Ascending aorta (tissue), 2 donors: ENCODE data around the gene ZNRF3. TPM values are rescaled to one million over a fixed set of nuclear protein-coding genes. Genes with fewer than 3 reads are reported as not detected.
"Not testable (repeated sequence)": the region's sequence is repeated elsewhere in the genome, so short reads cannot be mapped to it uniquely, and the experiment has no call there.

Experiments
- DNase-seq, 2 donors: peaks; one replicate each; pipeline ENCODE4 v3.0.0-alpha.2; 2019; ENCODE audit warnings: low spot score in 2 of 2
- H3K27ac ChIP-seq, 2 donors: fragments of 200-600 bp; sonication (generic); one replicate each; pipeline ENCODE4 v1.5.1; 2016 to 2017; ENCODE audit warnings: mild to moderate bottlenecking in 1 of 2
- H3K27me3 ChIP-seq: fragments of 200-600 bp; sonication (generic); one replicate; pipeline ENCODE4 v1.5.1; 2017
- H3K36me3 ChIP-seq, 2 donors: fragments of 200-600 bp; sonication (generic); one replicate each; pipeline ENCODE4 v1.5.1; 2016
- H3K4me1 ChIP-seq, 2 donors: fragments of 200-600 bp; sonication (generic); one replicate each; pipeline ENCODE4 v1.5.1; 2016 to 2017; ENCODE audit warnings: mild to moderate bottlenecking in 1 of 2
- H3K4me3 ChIP-seq, 2 donors: fragments of 200-600 bp; sonication (generic); one replicate each; pipeline ENCODE4 v1.5.1; 2016 to 2017; ENCODE audit warnings: mild to moderate bottlenecking in 1 of 2
- H3K9me3 ChIP-seq, 2 donors: fragments of 200-600 bp; sonication (generic); one replicate each; pipeline ENCODE4 v1.5.1; 2016
- CTCF ChIP-seq, 3 experiments: fragments of 200-600 bp in 2 of 3; fragments of 450-650 bp in 1 of 3; sonication (generic) in 2 of 3; IDR thresholded peaks; one replicate each; pipeline ENCODE4 v1.5.1; 2016 to 2019; ENCODE audit warnings: antibody characterized with exemption in 3 of 3, mild to moderate bottlenecking in 1 of 3, moderate library complexity in 1 of 3
- intact Hi-C: fragments of 100-400 bp; cut with DNase I; formaldehyde crosslinking; loops from one replicate; pipeline ENCODE4 v1.15.1; 2023
- total RNA-seq: library from RNA; depleted of rRNA; stranded (reverse); fragments of >200 nt; gene quantifications from one replicate; pipeline ENCODE4 v1.1.0, GENCODE V29; 2016

The ZNRF3 gene
- total RNA-seq, 1 donor from 2014 or later = 49.1 TPM

GRCh38 chr22:28864878-28865596 lies 18.3 kb upstream of the ZNRF3 start:
- Histone ChIP-seq H3K4me3 (no peak overlapping the region), H3K27me3 (no peaks in the 10 kb centered on the region), H3K4me1 (no peaks in the 10 kb centered on the region), H3K9me3 (no peaks in the 10 kb centered on the region), H3K36me3 (no peaks in the 10 kb centered on the region), H3K27ac (no peak overlapping the region)
- intact Hi-C loops = no loop called here
- TF ChIP-seq CTCF (IDR thresholded peaks at IDR 0.05) = no peak
- DNase-seq = no peak

GRCh38 chr22:28867191-28867590 lies 16.2 kb upstream of the ZNRF3 start:
- no peak for TF ChIP-seq CTCF (IDR thresholded peaks at IDR 0.05)
- H3K27me3 ChIP-seq = no peaks in the 10 kb centered on the region
- no peaks in the 10 kb centered on the region for H3K9me3 ChIP-seq
- H3K27ac ChIP-seq = no peak overlapping the region
- DNase-seq = no peak
- no peaks in the 10 kb centered on the region for H3K4me1 ChIP-seq
- no peak overlapping the region for H3K4me3 ChIP-seq
- intact Hi-C loops = no loop called here
- no peaks in the 10 kb centered on the region for H3K36me3 ChIP-seq

GRCh38 chr22:28868389-28868788 lies 15.0 kb upstream of the ZNRF3 start:
- H3K4me3 ChIP-seq, H3K4me1 ChIP-seq, H3K27ac ChIP-seq, H3K9me3 ChIP-seq, H3K36me3 ChIP-seq, DNase-seq, H3K27me3 ChIP-seq, intact Hi-C loops: not testable (repeated sequence)

GRCh38 chr22:28869736-28870135 lies 13.6 kb upstream of the ZNRF3 start:
- TF ChIP-seq CTCF (IDR thresholded peaks at IDR 0.05) = no peak
- intact Hi-C loops = no loop called here
- Histone ChIP-seq H3K27ac (no peak overlapping the region), H3K4me1 (no peaks in the 10 kb centered on the region), H3K27me3 (no peaks in the 10 kb centered on the region), H3K9me3 (no peaks in the 10 kb centered on the region), H3K36me3 (no peaks in the 10 kb centered on the region), H3K4me3 (no peak overlapping the region)
- no peak for DNase-seq

- intact Hi-C loops = no loop called here
- TF ChIP-seq CTCF (IDR thresholded peaks at IDR 0.05) = no peak
These were observed 10.0 kb upstream of the ZNRF3 start for GRCh38 chr22:28873183-28873963.

GRCh38 chr22:28874061-28874460 lies 9.3 kb upstream of the ZNRF3 start:
- no peak for TF ChIP-seq CTCF (IDR thresholded peaks at IDR 0.05)
- Histone ChIP-seq H3K4me3 (no peak overlapping the region), H3K9me3 (no peaks in the 10 kb centered on the region), H3K4me1 (no peaks in the 10 kb centered on the region), H3K27ac (no peak overlapping the region), H3K36me3 (no peaks in the 10 kb centered on the region), H3K27me3 (no peaks in the 10 kb centered on the region)
- intact Hi-C loops = no loop called here
- DNase-seq = no peak

More at GRCh38 chr22:28873183-28873963, 10.0 kb upstream of the ZNRF3 start:
- no peaks in the 10 kb centered on the region for H3K9me3 ChIP-seq
- H3K4me1 ChIP-seq = no peaks in the 10 kb centered on the region
- H3K4me3 ChIP-seq = no peak overlapping the region
- H3K36me3 ChIP-seq = no peaks in the 10 kb centered on the region
- H3K27ac ChIP-seq = no peak overlapping the region
- DNase-seq = no peak
- no peaks in the 10 kb centered on the region for H3K27me3 ChIP-seq
